Measurements from ENCODE around the gene BEX1. TPM values are rescaled to one million over a fixed set of nuclear protein-coding genes. Genes with fewer than 3 reads are reported as not detected.

BEX1 gene
- total RNA-seq: 0.59 TPM in 1 of 2 replicates, not detected in the other

DNA sequence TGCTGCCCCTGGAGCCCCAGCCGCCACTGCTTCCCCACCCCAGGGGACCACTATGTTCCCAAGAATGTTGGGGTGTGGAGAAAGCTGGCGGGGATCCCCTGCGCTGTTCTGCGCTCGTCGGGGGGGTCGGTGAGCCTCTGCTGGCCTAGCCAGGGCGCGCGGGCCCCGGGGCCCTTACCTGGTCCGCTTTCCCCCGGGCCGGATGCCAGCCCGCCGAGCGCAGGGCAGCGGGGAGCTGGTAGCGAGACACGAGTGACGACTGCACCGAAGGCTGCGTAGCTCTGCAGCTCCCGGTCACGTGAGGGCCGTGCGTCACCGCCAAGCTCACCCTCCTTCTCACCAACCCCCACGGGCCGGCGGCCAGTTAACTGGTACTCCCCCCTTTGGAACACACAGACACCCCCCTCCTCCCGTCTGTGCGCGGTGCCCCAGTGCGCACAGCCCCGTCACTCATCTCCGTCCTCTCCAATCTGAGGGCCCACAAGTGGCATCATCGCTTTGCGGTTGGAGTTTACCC lies at the start of gene BEX1:
TSS of gene BEX1 (minus strand) at position 254 of the 517 bp plus-strand sequence. CDS start 897 bp downstream, outside the sequence.

GRCh38 chrX:103092942-103093341 lies 29.0 kb upstream of the BEX1 start, which contains the start of gene NXF3:
Gene NXF3, minus strand, starts transcription at chrX:103093143. Its CDS starts 120 bp downstream, at chrX:103093023.

Other genes with a start within 250 kb of the BEX1 start
- 0.37 and 0.78 TPM in 2 replicates for gene RAB40AL, start 126.9 kb downstream of the BEX1 start, total RNA-seq
- not detected in 2 replicates for gene NXF3, start 29.0 kb upstream of the BEX1 start, total RNA-seq
- 6.5 and 11.4 TPM in 2 replicates for gene BEX4, start 150.9 kb upstream of the BEX1 start, total RNA-seq
- gene TCEAL8, start 191.0 kb upstream of the BEX1 start, total RNA-seq: 80.7 and 109 TPM in 2 replicates
- gene TCEAL5, start 212.6 kb upstream of the BEX1 start, total RNA-seq: under 0.01 TPM in 1 of 2 replicates, not detected in the other
- 0.20 and 0.73 TPM in 2 replicates for gene BEX2, start 246.8 kb upstream of the BEX1 start, total RNA-seq

Data from subcutaneous preadipocyte (primary cell).